ENCODE measurements around the gene IPPK.

IPPK gene

GRCh38 chr9:92686954-92687353 is 17.0 kb upstream of the IPPK start:
- no peak for DNase-seq (ENCODE audit: low spot score)

GRCh38 chr9:92685022-92685421 is 15.1 kb upstream of the IPPK start:
- DNase-seq (ENCODE audit: low spot score), result no peak

- DNase-seq (ENCODE audit: low spot score), result no peak
Measured at GRCh38 chr9:92682269-92682668, 12.3 kb upstream of the IPPK start.

- DNase-seq (ENCODE audit: low spot score), result no peak
Measured at GRCh38 chr9:92680166-92681119, 10.5 kb upstream of the IPPK start.

GRCh38 chr9:92679413-92680165 is 9.7 kb upstream of the IPPK start:
- DNase-seq (ENCODE audit: low spot score), result no peak

GRCh38 chr9:92671323-92671722 is 1.4 kb upstream of the IPPK start:
- no peak for DNase-seq (ENCODE audit: low spot score)

GRCh38 chr9:92669527-92669889 is 423 bp downstream of the IPPK start:
- peak; percentile 66 for DNase-seq (ENCODE audit: low spot score)

- DNase-seq (ENCODE audit: low spot score), result no peak
Measured at GRCh38 chr9:92668746-92669526, 995 bp downstream of the IPPK start.

GRCh38 chr9:92666912-92667532 is 2.9 kb downstream of the IPPK start:
- no peak for DNase-seq (ENCODE audit: low spot score)

GRCh38 chr9:92666236-92666635 is 3.7 kb downstream of the IPPK start:
- DNase-seq (ENCODE audit: low spot score), result no peak

GRCh38 chr9:92665836-92666235 is 4.1 kb downstream of the IPPK start:
- DNase-seq (ENCODE audit: low spot score), result no peak

- no peak for DNase-seq (ENCODE audit: low spot score)
Measured at GRCh38 chr9:92664394-92665152, 5.4 kb downstream of the IPPK start.

- no peak for DNase-seq (ENCODE audit: low spot score)
Measured at GRCh38 chr9:92663951-92664350, 6.0 kb downstream of the IPPK start.

GRCh38 chr9:92663126-92663525 is 6.8 kb downstream of the IPPK start:
- no peak for DNase-seq (ENCODE audit: low spot score)

GRCh38 chr9:92661743-92662142 is 8.2 kb downstream of the IPPK start:
- no peak for DNase-seq (ENCODE audit: low spot score)

GRCh38 chr9:92661127-92661526 is 8.8 kb downstream of the IPPK start:
- DNase-seq (ENCODE audit: low spot score), result no peak

- no peak for DNase-seq (ENCODE audit: low spot score)
Measured at GRCh38 chr9:92660266-92660665, 9.7 kb downstream of the IPPK start.

- no peak for DNase-seq (ENCODE audit: low spot score)
Measured at GRCh38 chr9:92659601-92660000, 10.3 kb downstream of the IPPK start.

GRCh38 chr9:92658611-92659010 is 11.3 kb downstream of the IPPK start:
- DNase-seq (ENCODE audit: low spot score), result no peak

GRCh38 chr9:92658176-92658575 is 11.8 kb downstream of the IPPK start:
- no peak for DNase-seq (ENCODE audit: low spot score)
